Small intestine (tissue), 7 donors: ENCODE results near the gene ART1. TPM values are rescaled to one million over a fixed set of nuclear protein-coding genes. Genes with fewer than 3 reads are reported as not detected.
"Not testable (repeated sequence)": the region's sequence is repeated elsewhere in the genome, so short reads cannot be mapped to it uniquely, and the experiment has no call there.

Experiments used
- DNase-seq, 2 donors: peaks; one replicate each; pipeline versions ENCODE4 v3.0.0 to v3.0.0-alpha.2; 2013
- FAIRE-seq: peaks from 2 replicates; lab custom pipeline; 2012; peaks lifted over from hg19 to GRCh38; lab: Jason Lieb, UNC
- H3K27ac ChIP-seq, 3 donors: one replicate each; pipeline ENCODE4 v1.5.1; 2013; ENCODE audit warnings: low read length in 2 of 3, mild to moderate bottlenecking in 2 of 3, control low read depth in 1 of 3, inconsistent platforms in 1 of 3, low read depth in 1 of 3, moderate library complexity in 1 of 3
- H3K27me3 ChIP-seq, 3 donors: one replicate each; pipeline ENCODE4 v1.6.1; 2013; ENCODE audit warnings: low read length in 3 of 3, inconsistent platforms in 1 of 3; ENCODE audit not compliant: control insufficient read depth in 3 of 3, insufficient read depth in 3 of 3
- H3K36me3 ChIP-seq, 3 donors: one replicate each; pipeline ENCODE4 v1.6.1; 2013; ENCODE audit warnings: low read length in 3 of 3, inconsistent platforms in 1 of 3, low read depth in 1 of 3, mild to moderate bottlenecking in 1 of 3, moderate library complexity in 1 of 3; ENCODE audit not compliant: control insufficient read depth in 3 of 3, insufficient read depth in 2 of 3
- H3K4me1 ChIP-seq, 3 donors: one replicate each; pipeline ENCODE4 v1.6.1; 2013; ENCODE audit warnings: low read length in 2 of 3, inconsistent platforms in 1 of 3, low read depth in 1 of 3, mild to moderate bottlenecking in 1 of 3, moderate library complexity in 1 of 3; ENCODE audit not compliant: control insufficient read depth in 3 of 3, insufficient read depth in 2 of 3
- H3K4me3 ChIP-seq, 3 donors: one replicate each; pipeline ENCODE4 v1.5.1; 2013; ENCODE audit warnings: low read length in 3 of 3, control low read depth in 1 of 3, inconsistent platforms in 1 of 3, low read depth in 1 of 3, mild to moderate bottlenecking in 1 of 3, moderate library complexity in 1 of 3
- H3K9me3 ChIP-seq, 2 donors: one replicate each; pipeline ENCODE4 v1.6.1; 2013; ENCODE audit warnings: low read depth in 1 of 2, low read length in 1 of 2; ENCODE audit not compliant: control insufficient read depth in 2 of 2, insufficient read depth in 1 of 2
- WGBS, 3 donors: extraction: QIAGEN DNeasy Blood & Tissue Kit; methylation state at CpG; one replicate each; pipeline ENCODE4 v1.1.7; 2013; 5-methylcytosine and 5-hydroxymethylcytosine counted together
- polyA plus RNA-seq, 4 donors: library from polyadenylated mRNA; stranded (reverse) in 3 of 4; unstranded in 1 of 4; fragments of 200-250 nt in 3 of 4; fragments of 120-200 nt in 1 of 4; gene quantifications; one replicate each; pipeline versions ENCODE4 v1.2.1 to v1.2.3, GENCODE V29; 2013
- donor health status: healthy with polysubstance abuse.
- donor health status: control.
- donor health status: control.
- donor health status: Bipolar disorder and iron deficiency.
- donor health status: healthy.

The ART1 gene
- polyA plus RNA-seq, 4 donors, result 0.04 TPM; not detected in 3

DNA sequence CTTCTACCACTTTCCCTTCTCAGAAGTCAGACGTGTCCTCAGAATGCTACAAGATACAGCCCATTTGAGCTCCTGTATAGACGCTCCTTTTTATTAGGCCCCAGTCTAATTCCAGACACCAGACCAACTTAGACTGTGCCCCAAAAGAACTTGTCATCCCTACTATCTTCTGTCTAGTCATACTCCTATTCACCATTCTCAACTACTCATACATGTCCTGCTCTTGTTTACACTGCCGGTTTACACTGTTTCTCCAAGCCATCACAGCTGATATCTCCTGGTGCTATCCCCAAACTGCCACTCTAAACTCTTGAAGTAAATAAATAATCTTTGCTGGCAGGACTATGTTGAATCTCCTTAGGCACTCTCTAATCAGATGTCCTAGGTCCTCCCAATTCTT lies 7.6 kb downstream of the ART1 start:
- not testable (repeated sequence) for DNase-seq, H3K36me3 ChIP-seq, H3K9me3 ChIP-seq, H3K27ac ChIP-seq, H3K4me3 ChIP-seq, FAIRE-seq, H3K4me1 ChIP-seq
- H3K27me3 ChIP-seq, result peaks cover 0 to 16% (median 0%) of the 10 kb centered on the region in 3 donors
- 90 to 97% (median 92%) methylated on average over 2 of the region's 3 CpGs for WGBS, 3 donors

- H3K4me3 ChIP-seq, result no peak overlapping the region
- no peak for FAIRE-seq
- no peaks in the 10 kb centered on the region for H3K36me3 ChIP-seq
- H3K27ac ChIP-seq, result no peak overlapping the region
- H3K4me1 ChIP-seq, result no peaks in the 10 kb centered on the region
- peaks cover 0 to 3% (median 0%) of the 10 kb centered on the region in 3 donors for H3K27me3 ChIP-seq
- 89 to 94% (median 92%) methylated on average over 3 of the region's 3 CpGs for WGBS, 3 donors
- H3K9me3 ChIP-seq, result no peaks in the 10 kb centered on the region
- DNase-seq, result no peak
Measured at GRCh38 chr11:3655547-3655946, 10.6 kb downstream of the ART1 start.

DNA sequence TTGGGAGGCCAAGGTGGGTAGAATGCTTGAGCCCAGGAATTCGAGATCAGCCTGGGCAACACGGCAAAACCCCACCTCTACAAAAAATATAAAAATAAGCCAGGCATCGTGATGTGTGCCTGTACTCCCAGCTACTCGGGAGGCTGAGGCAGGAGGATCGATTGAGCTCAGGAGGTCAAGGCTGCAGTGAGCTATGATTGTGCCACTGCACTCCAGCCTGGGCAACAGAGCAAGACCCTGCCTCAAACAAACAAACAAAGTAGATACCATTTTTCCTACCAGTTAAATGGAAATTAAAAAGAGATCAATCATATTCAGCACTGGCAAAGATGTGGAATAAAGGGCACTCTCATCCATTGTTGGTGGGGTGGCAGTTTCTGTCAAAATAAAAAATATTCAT lies 12.4 kb downstream of the ART1 start:
- not testable (repeated sequence) for H3K4me3 ChIP-seq, H3K9me3 ChIP-seq, H3K27ac ChIP-seq, H3K4me1 ChIP-seq, FAIRE-seq, H3K36me3 ChIP-seq, DNase-seq, H3K27me3 ChIP-seq
- 70 to 86% (median 72%) methylated on average over 5 of the region's 5 CpGs for WGBS, 3 donors

GRCh38 chr11:3658252-3658651 lies 13.3 kb downstream of the ART1 start:
- FAIRE-seq (no peak), DNase-seq (no peak)
- 91 to 96% (median 93%) methylated on average over 8 of the region's 8 CpGs for WGBS, 3 donors
- H3K27me3 ChIP-seq, result peaks cover 0 to 2% (median 0%) of the 10 kb centered on the region in 3 donors
- H3K27ac ChIP-seq, result no peak overlapping the region
- no peaks in the 10 kb centered on the region for H3K4me1 ChIP-seq
- no peak overlapping the region for H3K4me3 ChIP-seq
- no peaks in the 10 kb centered on the region for H3K36me3 ChIP-seq
- no peaks in the 10 kb centered on the region for H3K9me3 ChIP-seq

GRCh38 chr11:3659595-3660515 lies 14.9 kb downstream of the ART1 start:
- no peak for DNase-seq
- H3K4me3 ChIP-seq, result no peak overlapping the region
- no peak for FAIRE-seq
- peaks cover 0 to 10% (median 0%) of the 10 kb centered on the region in 3 donors for H3K36me3 ChIP-seq
- H3K9me3 ChIP-seq, result no peaks in the 10 kb centered on the region
- no peaks in the 10 kb centered on the region for H3K4me1 ChIP-seq
- no peak overlapping the region for H3K27ac ChIP-seq
- WGBS, 3 donors, result 80 to 89% (median 81%) methylated on average over 31 to 33 of the region's 33 CpGs
- no peaks in the 10 kb centered on the region for H3K27me3 ChIP-seq

DNA sequence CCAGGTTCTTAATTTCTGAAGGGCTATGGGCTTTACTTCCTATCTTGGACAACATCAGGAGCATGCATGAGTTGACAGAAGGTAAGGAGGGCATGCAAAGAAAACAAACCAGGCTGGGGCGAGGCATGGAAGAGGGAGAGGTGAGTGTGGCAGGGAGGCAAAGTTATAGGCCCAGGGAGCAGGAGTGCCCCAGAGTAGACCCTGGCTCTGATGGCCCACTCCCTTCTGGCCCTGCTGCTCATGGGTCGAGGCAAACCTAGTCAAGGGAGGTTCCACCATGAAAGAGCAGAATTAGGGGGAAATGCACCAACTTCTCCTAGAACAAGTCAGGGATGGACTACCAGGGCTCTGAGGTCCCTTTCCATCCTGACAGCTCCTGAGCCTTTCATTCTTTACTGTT lies 16.0 kb downstream of the ART1 start:
- WGBS, 3 donors, result 68 to 88% (median 71%) methylated on average over 2 of the region's 2 CpGs
- Histone ChIP-seq H3K27me3 (no peaks in the 10 kb centered on the region), H3K4me3 (no peak overlapping the region), H3K36me3 (peaks cover 0 to 18% (median 3%) of the 10 kb centered on the region in 3 donors), H3K4me1 (no peaks in the 10 kb centered on the region), H3K9me3 (no peaks in the 10 kb centered on the region), H3K27ac (no peak overlapping the region)
- FAIRE-seq (no peak), DNase-seq (no peak)

GRCh38 chr11:3662856-3663255 lies 17.9 kb downstream of the ART1 start:
- Histone ChIP-seq H3K4me1 (no peaks in the 10 kb centered on the region), H3K27me3 (no peaks in the 10 kb centered on the region), H3K4me3 (no peak overlapping the region), H3K27ac (no peak overlapping the region), H3K36me3 (peaks cover 5 to 36% (median 18%) of the 10 kb centered on the region in 3 donors), H3K9me3 (no peaks in the 10 kb centered on the region)
- FAIRE-seq, result no peak
- no peak for DNase-seq

GRCh38 chr11:3664032-3664630 lies 19.2 kb downstream of the ART1 start:
- Histone ChIP-seq H3K4me3 (no peak overlapping the region), H3K27ac (no peak overlapping the region), H3K9me3 (no peaks in the 10 kb centered on the region), H3K27me3 (no peaks in the 10 kb centered on the region), H3K36me3 (peaks cover 6 to 48% (median 21%) of the 10 kb centered on the region in 3 donors), H3K4me1 (no peaks in the 10 kb centered on the region)
- FAIRE-seq (no peak), DNase-seq (no peak)
- 77 to 89% (median 85%) methylated on average over 10 of the region's 10 CpGs for WGBS, 3 donors
